GM23338 (cell line): ENCODE data around the gene PRAMEF1. TPM values are rescaled to one million over a fixed set of nuclear protein-coding genes. Genes with fewer than 3 reads are reported as not detected.

ENCODE experiments used
- ATAC-seq: fragments of 200-7000 bp; cut with Tn5 transposase; 3 replicates; pipeline ENCODE4 v1.9.1; 2020
- DNase-seq: peaks from one replicate; pipeline ENCODE4 v3.0.0-alpha.2; 2015; ENCODE audit warnings: low spot score
- H2AFZ ChIP-seq: fragments of 200-600 bp; sonication (generic); 2 replicates; pipeline ENCODE4 v1.8.0; 2016; ENCODE audit warnings: antibody characterized with exemption, mild to moderate bottlenecking, moderate library complexity
- H3F3A ChIP-seq: fragments of 200-600 bp; sonication (generic); replicated peaks from 2 replicates; pipeline ENCODE4 v1.8.0; 2017; ENCODE audit warnings: antibody characterized with exemption, mixed run types, low read depth
- H3K27ac ChIP-seq: fragments of 200-600 bp; sonication (generic); 2 replicates; pipeline ENCODE4 v1.6.1; 2016; ENCODE audit warnings: low read depth
- H3K27me3 ChIP-seq: fragments of 200-600 bp; sonication (generic); 2 replicates; pipeline ENCODE4 v1.8.0; 2016; ENCODE audit warnings: mild to moderate bottlenecking, mixed run types, moderate library complexity; ENCODE audit not compliant: insufficient read depth
- H3K36me3 ChIP-seq: fragments of 200-600 bp; sonication (generic); 2 replicates; pipeline ENCODE4 v1.8.0; 2016; ENCODE audit warnings: mild to moderate bottlenecking; ENCODE audit not compliant: insufficient read depth
- H3K4me1 ChIP-seq: fragments of 200-600 bp; sonication (generic); 2 replicates; pipeline ENCODE4 v1.8.0; 2016; ENCODE audit warnings: mild to moderate bottlenecking, moderate library complexity; ENCODE audit not compliant: insufficient read depth
- H3K4me2 ChIP-seq: fragments of 200-600 bp; sonication (generic); 2 replicates; pipeline ENCODE4 v1.7.1; 2017; ENCODE audit warnings: mixed run types
- H3K4me3 ChIP-seq: fragments of 200-600 bp; sonication (generic); 2 replicates; pipeline ENCODE4 v1.6.1; 2016; ENCODE audit warnings: mixed run types
- H3K79me2 ChIP-seq: fragments of 200-600 bp; sonication (generic); replicated peaks from 2 replicates; pipeline ENCODE4 v1.8.0; 2017; ENCODE audit warnings: mild to moderate bottlenecking; ENCODE audit not compliant: insufficient read depth
- H3K9me2 ChIP-seq: fragments of 200-600 bp; sonication (generic); 2 replicates; pipeline ENCODE4 v1.8.0; 2017; ENCODE audit not compliant: insufficient read depth
- H4K20me1 ChIP-seq: fragments of 200-600 bp; sonication (generic); replicated peaks from 2 replicates; pipeline ENCODE4 v1.8.0; 2017; ENCODE audit warnings: mild to moderate bottlenecking; ENCODE audit not compliant: insufficient read depth
- H3K27ac Mint-ChIP-seq: 2 replicates; pipeline ENCODE4 v1.8.0; 2020; ENCODE audit warnings: inconsistent platforms, mild to moderate bottlenecking, moderate library complexity, mixed read lengths
- H3K27me3 Mint-ChIP-seq: 3 replicates; pipeline ENCODE4 v1.8.0; 2022; ENCODE audit warnings: low read depth, mild to moderate bottlenecking, moderate library complexity, mixed read lengths, inconsistent platforms; ENCODE audit not compliant: insufficient read depth, poor library complexity
- H3K36me3 Mint-ChIP-seq: 3 replicates; pipeline ENCODE4 v1.8.0; 2021; ENCODE audit warnings: low read depth, mild to moderate bottlenecking, inconsistent platforms, moderate library complexity, mixed read lengths
- H3K4me1 Mint-ChIP-seq: 3 replicates; pipeline ENCODE4 v1.8.0; 2020; ENCODE audit warnings: mild to moderate bottlenecking, inconsistent platforms, mixed read lengths
- H3K4me3 Mint-ChIP-seq: 3 replicates; pipeline ENCODE4 v1.8.0; 2021; ENCODE audit warnings: moderate library complexity, mild to moderate bottlenecking, inconsistent platforms, mixed read lengths
- H3K9me3 Mint-ChIP-seq: 3 replicates; pipeline ENCODE4 v1.8.0; 2020; ENCODE audit warnings: moderate library complexity, mild to moderate bottlenecking, inconsistent platforms, mixed read lengths
- CREB1 ChIP-seq: fragments of 250-450 bp; sonication (Bioruptor Pico); IDR thresholded peaks from 2 replicates; pipeline ENCODE4 v1.5.0; 2020; ENCODE audit warnings: low read depth, mild to moderate bottlenecking, moderate library complexity
- EZH2 ChIP-seq: fragments of 200-600 bp; sonication (generic); IDR thresholded peaks from one replicate; pipeline ENCODE4 v1.8.0; 2017; ENCODE audit warnings: antibody characterized with exemption, mild to moderate bottlenecking, low read depth; ENCODE audit not compliant: unreplicated experiment
- EZH2phosphoT487 ChIP-seq: fragments of 200-600 bp; sonication (generic); IDR thresholded peaks from one replicate; pipeline ENCODE4 v1.8.1; 2018; ENCODE audit warnings: antibody characterized with exemption; ENCODE audit not compliant: unreplicated experiment
- JUNB ChIP-seq: IDR thresholded peaks from one replicate; pipeline ENCODE4 v1.6.1; 2016; ENCODE audit warnings: antibody characterized with exemption; ENCODE audit not compliant: unreplicated experiment
- NANOG ChIP-seq: IDR thresholded peaks from 2 replicates; pipeline ENCODE4 v1.6.1; 2016; ENCODE audit warnings: antibody characterized with exemption, borderline replicate concordance
- POLR2AphosphoS5 ChIP-seq: IDR thresholded peaks from 2 replicates; pipeline ENCODE4 v1.6.1; 2016; ENCODE audit warnings: antibody characterized with exemption, low read depth
- STAT1 ChIP-seq: IDR thresholded peaks from one replicate; pipeline ENCODE4 v1.6.1; 2016; ENCODE audit warnings: antibody characterized with exemption; ENCODE audit not compliant: unreplicated experiment
- ZNF114 ChIP-seq: fragments of 250-450 bp; sonication (Bioruptor Pico); IDR thresholded peaks from 2 replicates; pipeline ENCODE4 v1.5.0; 2020; ENCODE audit warnings: mild to moderate bottlenecking, moderate library complexity
- ZNF331 ChIP-seq: fragments of 250-450 bp; sonication (Bioruptor Pico); IDR thresholded peaks from 2 replicates; pipeline ENCODE4 v1.5.0; 2020; ENCODE audit warnings: low read depth, mild to moderate bottlenecking, moderate library complexity
- polyA plus RNA-seq: library from polyadenylated mRNA; unstranded; fragments of >200 nt; fragmentation: Nextera tagmentation; extraction: Ambion mirVana; gene quantifications from 2 replicates; pipeline ENCODE4 v1.2.1, GENCODE V29; 2016
- total RNA-seq: library from RNA; depleted of rRNA; stranded (reverse); fragments of >200 nt; shearing (Covaris generic); gene quantifications from 2 replicates; pipeline ENCODE4 v1.2.3, GENCODE V29; 2014
- TF ChIP-seq, protein P1 (sequence below), 2 experiments: fragments of 200-600 bp in 1 of 2; sonication (generic) in 1 of 2; conservative IDR thresholded peaks; 2 replicates each; pipeline versions ENCODE4 v1.5.1 to v1.6.1; 2016 to 2017; ENCODE audit warnings: antibody characterized with exemption in 2 of 2, low read depth in 2 of 2, mild to moderate bottlenecking in 2 of 2, moderate library complexity in 1 of 2
- TF ChIP-seq, protein P2 (sequence below): IDR thresholded peaks from 2 replicates; pipeline ENCODE4 v1.6.1; 2016; ENCODE audit warnings: antibody characterized with exemption
- TF ChIP-seq, protein P3 (sequence below): fragments of 250-450 bp; sonication (Bioruptor Pico); IDR thresholded peaks from 2 replicates; pipeline ENCODE4 v1.5.0; 2020; ENCODE audit warnings: mild to moderate bottlenecking, moderate library complexity
- TF ChIP-seq, protein P4 (sequence below): IDR thresholded peaks from one replicate; pipeline ENCODE4 v1.6.1; 2018; ENCODE audit warnings: antibody characterized with exemption; ENCODE audit not compliant: unreplicated experiment

Gene PRAMEF1
- total and polyA plus RNA-seq, 2 experiments from 2014 or later: not detected

DNA sequence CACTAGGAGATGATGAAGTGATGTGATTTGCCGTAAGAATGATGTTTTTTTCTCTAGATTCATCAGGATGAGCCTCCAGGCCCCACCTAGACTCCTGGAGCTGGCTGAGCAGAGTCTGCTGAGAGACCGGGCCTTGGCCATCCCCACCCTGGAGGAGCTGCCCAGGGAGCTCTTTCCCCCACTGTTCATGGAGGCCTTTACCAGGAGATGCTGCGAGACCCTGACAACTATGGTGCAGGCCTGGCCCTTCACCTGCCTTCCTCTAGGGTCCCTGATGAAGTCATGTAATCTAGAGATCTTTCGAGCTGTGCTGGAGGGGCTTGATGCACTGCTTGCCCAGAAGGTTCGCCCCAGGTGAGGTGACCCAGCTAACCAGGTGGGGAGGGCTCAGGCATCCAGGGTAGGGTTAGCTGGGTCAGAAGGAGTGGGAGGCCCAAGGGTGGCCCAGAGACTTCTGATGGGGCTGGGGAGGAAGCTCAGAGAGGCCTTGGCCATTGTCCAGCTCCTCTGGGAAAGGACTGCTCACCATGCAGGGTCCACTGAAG lies 16.3 kb upstream of the PRAMEF1 start:
- H3F3A ChIP-seq: no peaks in the 10 kb centered on the region
- no peaks in the 10 kb centered on the region for H3K4me1 ChIP-seq
- H3K9me2 ChIP-seq: no peaks in the 10 kb centered on the region
- Mint-ChIP-seq H3K9me3 (peaks cover 38% of the 10 kb centered on the region), H3K27me3 (peaks cover 10% of the 10 kb centered on the region), H3K27ac (no peak overlapping the region), H3K4me3 (no peak overlapping the region), H3K4me1 (no peaks in the 10 kb centered on the region), H3K36me3 (no peaks in the 10 kb centered on the region)
- DNase-seq (no peak), ATAC-seq (no peak)
- H3K36me3 ChIP-seq: no peaks in the 10 kb centered on the region
- H3K4me2 ChIP-seq: no peak overlapping the region
- no peaks in the 10 kb centered on the region for H4K20me1 ChIP-seq
- no peak overlapping the region for H2AFZ ChIP-seq
- TF ChIP-seq CREB1 (CRISPR knock-in tag) (no peak), ZNF331 (CRISPR knock-in tag) (no peak), JUNB (no peak), POLR2AphosphoS5 (no peak), STAT1 (no peak), NANOG (no peak), EZH2phosphoT487 (no peak), ZNF114 (CRISPR knock-in tag) (no peak), EZH2 (no peak)
- TF ChIP-seq, protein P1, sequence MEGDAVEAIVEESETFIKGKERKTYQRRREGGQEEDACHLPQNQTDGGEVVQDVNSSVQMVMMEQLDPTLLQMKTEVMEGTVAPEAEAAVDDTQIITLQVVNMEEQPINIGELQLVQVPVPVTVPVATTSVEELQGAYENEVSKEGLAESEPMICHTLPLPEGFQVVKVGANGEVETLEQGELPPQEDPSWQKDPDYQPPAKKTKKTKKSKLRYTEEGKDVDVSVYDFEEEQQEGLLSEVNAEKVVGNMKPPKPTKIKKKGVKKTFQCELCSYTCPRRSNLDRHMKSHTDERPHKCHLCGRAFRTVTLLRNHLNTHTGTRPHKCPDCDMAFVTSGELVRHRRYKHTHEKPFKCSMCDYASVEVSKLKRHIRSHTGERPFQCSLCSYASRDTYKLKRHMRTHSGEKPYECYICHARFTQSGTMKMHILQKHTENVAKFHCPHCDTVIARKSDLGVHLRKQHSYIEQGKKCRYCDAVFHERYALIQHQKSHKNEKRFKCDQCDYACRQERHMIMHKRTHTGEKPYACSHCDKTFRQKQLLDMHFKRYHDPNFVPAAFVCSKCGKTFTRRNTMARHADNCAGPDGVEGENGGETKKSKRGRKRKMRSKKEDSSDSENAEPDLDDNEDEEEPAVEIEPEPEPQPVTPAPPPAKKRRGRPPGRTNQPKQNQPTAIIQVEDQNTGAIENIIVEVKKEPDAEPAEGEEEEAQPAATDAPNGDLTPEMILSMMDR (conservative IDR thresholded peaks at IDR 0.05; ENCODE audit: low read depth in 2 of 2): no peak
- TF ChIP-seq, protein P2, sequence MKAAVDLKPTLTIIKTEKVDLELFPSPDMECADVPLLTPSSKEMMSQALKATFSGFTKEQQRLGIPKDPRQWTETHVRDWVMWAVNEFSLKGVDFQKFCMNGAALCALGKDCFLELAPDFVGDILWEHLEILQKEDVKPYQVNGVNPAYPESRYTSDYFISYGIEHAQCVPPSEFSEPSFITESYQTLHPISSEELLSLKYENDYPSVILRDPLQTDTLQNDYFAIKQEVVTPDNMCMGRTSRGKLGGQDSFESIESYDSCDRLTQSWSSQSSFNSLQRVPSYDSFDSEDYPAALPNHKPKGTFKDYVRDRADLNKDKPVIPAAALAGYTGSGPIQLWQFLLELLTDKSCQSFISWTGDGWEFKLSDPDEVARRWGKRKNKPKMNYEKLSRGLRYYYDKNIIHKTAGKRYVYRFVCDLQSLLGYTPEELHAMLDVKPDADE: no peak
- TF ChIP-seq, protein P3, sequence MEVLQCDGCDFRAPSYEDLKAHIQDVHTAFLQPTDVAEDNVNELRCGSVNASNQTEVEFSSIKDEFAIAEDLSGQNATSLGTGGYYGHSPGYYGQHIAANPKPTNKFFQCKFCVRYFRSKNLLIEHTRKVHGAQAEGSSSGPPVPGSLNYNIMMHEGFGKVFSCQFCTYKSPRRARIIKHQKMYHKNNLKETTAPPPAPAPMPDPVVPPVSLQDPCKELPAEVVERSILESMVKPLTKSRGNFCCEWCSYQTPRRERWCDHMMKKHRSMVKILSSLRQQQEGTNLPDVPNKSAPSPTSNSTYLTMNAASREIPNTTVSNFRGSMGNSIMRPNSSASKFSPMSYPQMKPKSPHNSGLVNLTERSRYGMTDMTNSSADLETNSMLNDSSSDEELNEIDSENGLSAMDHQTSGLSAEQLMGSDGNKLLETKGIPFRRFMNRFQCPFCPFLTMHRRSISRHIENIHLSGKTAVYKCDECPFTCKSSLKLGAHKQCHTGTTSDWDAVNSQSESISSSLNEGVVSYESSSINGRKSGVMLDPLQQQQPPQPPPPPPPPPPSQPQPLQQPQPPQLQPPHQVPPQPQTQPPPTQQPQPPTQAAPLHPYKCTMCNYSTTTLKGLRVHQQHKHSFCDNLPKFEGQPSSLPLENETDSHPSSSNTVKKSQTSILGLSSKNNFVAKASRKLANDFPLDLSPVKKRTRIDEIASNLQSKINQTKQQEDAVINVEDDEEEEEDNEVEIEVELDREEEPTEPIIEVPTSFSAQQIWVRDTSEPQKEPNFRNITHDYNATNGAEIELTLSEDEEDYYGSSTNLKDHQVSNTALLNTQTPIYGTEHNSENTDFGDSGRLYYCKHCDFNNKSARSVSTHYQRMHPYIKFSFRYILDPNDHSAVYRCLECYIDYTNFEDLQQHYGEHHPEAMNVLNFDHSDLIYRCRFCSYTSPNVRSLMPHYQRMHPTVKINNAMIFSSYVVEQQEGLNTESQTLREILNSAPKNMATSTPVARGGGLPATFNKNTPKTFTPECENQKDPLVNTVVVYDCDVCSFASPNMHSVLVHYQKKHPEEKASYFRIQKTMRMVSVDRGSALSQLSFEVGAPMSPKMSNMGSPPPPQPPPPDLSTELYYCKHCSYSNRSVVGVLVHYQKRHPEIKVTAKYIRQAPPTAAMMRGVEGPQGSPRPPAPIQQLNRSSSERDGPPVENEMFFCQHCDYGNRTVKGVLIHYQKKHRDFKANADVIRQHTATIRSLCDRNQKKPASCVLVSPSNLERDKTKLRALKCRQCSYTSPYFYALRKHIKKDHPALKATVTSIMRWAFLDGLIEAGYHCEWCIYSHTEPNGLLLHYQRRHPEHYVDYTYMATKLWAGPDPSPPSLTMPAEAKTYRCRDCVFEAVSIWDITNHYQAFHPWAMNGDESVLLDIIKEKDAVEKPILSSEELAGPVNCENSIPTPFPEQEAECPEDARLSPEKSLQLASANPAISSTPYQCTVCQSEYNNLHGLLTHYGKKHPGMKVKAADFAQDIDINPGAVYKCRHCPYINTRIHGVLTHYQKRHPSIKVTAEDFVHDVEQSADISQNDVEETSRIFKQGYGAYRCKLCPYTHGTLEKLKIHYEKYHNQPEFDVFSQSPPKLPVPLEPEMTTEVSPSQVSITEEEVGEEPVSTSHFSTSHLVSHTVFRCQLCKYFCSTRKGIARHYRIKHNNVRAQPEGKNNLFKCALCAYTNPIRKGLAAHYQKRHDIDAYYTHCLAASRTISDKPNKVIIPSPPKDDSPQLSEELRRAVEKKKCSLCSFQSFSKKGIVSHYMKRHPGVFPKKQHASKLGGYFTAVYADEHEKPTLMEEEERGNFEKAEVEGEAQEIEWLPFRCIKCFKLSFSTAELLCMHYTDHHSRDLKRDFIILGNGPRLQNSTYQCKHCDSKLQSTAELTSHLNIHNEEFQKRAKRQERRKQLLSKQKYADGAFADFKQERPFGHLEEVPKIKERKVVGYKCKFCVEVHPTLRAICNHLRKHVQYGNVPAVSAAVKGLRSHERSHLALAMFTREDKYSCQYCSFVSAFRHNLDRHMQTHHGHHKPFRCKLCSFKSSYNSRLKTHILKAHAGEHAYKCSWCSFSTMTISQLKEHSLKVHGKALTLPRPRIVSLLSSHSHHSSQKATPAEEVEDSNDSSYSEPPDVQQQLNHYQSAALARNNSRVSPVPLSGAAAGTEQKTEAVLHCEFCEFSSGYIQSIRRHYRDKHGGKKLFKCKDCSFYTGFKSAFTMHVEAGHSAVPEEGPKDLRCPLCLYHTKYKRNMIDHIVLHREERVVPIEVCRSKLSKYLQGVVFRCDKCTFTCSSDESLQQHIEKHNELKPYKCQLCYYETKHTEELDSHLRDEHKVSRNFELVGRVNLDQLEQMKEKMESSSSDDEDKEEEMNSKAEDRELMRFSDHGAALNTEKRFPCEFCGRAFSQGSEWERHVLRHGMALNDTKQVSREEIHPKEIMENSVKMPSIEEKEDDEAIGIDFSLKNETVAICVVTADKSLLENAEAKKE (CRISPR knock-in tag): no peak
- TF ChIP-seq, protein P4, sequence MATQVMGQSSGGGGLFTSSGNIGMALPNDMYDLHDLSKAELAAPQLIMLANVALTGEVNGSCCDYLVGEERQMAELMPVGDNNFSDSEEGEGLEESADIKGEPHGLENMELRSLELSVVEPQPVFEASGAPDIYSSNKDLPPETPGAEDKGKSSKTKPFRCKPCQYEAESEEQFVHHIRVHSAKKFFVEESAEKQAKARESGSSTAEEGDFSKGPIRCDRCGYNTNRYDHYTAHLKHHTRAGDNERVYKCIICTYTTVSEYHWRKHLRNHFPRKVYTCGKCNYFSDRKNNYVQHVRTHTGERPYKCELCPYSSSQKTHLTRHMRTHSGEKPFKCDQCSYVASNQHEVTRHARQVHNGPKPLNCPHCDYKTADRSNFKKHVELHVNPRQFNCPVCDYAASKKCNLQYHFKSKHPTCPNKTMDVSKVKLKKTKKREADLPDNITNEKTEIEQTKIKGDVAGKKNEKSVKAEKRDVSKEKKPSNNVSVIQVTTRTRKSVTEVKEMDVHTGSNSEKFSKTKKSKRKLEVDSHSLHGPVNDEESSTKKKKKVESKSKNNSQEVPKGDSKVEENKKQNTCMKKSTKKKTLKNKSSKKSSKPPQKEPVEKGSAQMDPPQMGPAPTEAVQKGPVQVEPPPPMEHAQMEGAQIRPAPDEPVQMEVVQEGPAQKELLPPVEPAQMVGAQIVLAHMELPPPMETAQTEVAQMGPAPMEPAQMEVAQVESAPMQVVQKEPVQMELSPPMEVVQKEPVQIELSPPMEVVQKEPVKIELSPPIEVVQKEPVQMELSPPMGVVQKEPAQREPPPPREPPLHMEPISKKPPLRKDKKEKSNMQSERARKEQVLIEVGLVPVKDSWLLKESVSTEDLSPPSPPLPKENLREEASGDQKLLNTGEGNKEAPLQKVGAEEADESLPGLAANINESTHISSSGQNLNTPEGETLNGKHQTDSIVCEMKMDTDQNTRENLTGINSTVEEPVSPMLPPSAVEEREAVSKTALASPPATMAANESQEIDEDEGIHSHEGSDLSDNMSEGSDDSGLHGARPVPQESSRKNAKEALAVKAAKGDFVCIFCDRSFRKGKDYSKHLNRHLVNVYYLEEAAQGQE: no peak
- H3K27ac ChIP-seq: no peak overlapping the region
- H3K4me3 ChIP-seq: no peak overlapping the region
- no peaks in the 10 kb centered on the region for H3K27me3 ChIP-seq
- no peaks in the 10 kb centered on the region for H3K79me2 ChIP-seq
